Astrocyte (in vitro differentiated cells and primary cell): ENCODE results near the gene PLEKHA5.

ENCODE experiments used
- CTCF ChIP-seq: IDR thresholded peaks from 2 replicates; pipeline ENCODE4 v1.5.1; 2011; ENCODE audit warnings: low read depth, mild to moderate bottlenecking, inconsistent platforms, low read length, moderate library complexity; ENCODE audit not compliant: insufficient read depth
- EZH2 ChIP-seq: IDR thresholded peaks from 2 replicates; pipeline ENCODE4 v1.6.1; 2012; ENCODE audit warnings: mild to moderate bottlenecking, low read length, inconsistent platforms; ENCODE audit not compliant: insufficient read depth

- no peak for TF ChIP-seq CTCF
- TF ChIP-seq EZH2: no peak
Measured at GRCh38 chr12:19409376-19409775, 279.8 kb downstream of the PLEKHA5 start.
